ENCODE results near the gene MIS12. TPM values are rescaled to one million over a fixed set of nuclear protein-coding genes. Genes with fewer than 3 reads are reported as not detected.

Gene MIS12
- total and polyA plus RNA-seq, 2 of the 13 experiments (the other 11 are each of a cell fraction or from before 2014, with no cell fraction given), result 13.4 to 28.0 TPM

DNA sequence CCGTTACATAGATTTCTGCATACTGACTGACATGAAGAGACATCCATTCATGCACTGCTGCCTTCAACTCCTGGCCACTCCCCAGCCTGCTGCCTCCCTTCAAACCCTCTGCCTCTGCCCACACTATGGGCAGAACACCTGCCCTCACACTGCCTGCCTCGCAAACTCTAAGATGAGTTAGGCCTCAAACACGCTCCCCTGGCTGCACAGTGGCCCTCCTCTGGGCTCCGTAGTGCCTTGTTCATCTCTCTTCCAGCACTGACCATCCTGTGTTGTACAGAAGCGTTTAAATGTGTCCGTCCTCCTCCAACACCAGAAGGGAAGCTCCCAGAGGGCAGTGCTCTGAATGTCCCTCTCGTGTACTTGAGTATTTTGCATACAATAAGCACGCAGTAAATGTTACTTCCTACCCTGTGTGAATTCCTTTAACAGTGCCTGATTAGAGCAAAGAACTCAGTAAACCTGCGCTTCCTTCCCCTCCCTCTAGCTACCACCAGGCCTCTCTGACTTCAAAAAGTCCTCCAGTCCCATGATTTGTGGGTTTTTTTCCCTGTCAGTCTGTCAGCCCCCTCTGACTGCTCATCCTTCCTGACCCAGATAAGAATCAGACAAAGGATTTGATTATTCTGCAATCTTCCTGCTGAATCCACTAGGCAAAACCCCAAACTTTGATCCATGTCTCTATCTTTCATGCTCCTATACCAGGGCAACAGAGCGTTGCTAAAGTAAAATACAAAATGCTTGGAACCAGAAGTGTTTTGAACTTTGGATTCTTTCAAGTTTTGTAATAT lies 21.5 kb upstream of the MIS12 start (continued):
- peak; percentile 26; the same call in 1 of the 2 replicates for TF ChIP-seq ZFP1 (CRISPR knock-in tag; IDR thresholded peaks at IDR 0.05)
- TF ChIP-seq ZNF329 (CRISPR knock-in tag; IDR thresholded peaks at IDR 0.05; ENCODE audit: low read depth), result no peak
- TF ChIP-seq, protein P1, sequence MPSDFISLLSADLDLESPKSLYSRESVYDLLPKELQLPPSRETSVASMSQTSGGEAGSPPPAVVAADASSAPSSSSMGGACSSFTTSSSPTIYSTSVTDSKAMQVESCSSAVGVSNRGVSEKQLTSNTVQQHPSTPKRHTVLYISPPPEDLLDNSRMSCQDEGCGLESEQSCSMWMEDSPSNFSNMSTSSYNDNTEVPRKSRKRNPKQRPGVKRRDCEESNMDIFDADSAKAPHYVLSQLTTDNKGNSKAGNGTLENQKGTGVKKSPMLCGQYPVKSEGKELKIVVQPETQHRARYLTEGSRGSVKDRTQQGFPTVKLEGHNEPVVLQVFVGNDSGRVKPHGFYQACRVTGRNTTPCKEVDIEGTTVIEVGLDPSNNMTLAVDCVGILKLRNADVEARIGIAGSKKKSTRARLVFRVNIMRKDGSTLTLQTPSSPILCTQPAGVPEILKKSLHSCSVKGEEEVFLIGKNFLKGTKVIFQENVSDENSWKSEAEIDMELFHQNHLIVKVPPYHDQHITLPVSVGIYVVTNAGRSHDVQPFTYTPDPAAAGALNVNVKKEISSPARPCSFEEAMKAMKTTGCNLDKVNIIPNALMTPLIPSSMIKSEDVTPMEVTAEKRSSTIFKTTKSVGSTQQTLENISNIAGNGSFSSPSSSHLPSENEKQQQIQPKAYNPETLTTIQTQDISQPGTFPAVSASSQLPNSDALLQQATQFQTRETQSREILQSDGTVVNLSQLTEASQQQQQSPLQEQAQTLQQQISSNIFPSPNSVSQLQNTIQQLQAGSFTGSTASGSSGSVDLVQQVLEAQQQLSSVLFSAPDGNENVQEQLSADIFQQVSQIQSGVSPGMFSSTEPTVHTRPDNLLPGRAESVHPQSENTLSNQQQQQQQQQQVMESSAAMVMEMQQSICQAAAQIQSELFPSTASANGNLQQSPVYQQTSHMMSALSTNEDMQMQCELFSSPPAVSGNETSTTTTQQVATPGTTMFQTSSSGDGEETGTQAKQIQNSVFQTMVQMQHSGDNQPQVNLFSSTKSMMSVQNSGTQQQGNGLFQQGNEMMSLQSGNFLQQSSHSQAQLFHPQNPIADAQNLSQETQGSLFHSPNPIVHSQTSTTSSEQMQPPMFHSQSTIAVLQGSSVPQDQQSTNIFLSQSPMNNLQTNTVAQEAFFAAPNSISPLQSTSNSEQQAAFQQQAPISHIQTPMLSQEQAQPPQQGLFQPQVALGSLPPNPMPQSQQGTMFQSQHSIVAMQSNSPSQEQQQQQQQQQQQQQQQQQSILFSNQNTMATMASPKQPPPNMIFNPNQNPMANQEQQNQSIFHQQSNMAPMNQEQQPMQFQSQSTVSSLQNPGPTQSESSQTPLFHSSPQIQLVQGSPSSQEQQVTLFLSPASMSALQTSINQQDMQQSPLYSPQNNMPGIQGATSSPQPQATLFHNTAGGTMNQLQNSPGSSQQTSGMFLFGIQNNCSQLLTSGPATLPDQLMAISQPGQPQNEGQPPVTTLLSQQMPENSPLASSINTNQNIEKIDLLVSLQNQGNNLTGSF (CRISPR knock-in tag; IDR thresholded peaks at IDR 0.05), result no peak
- TF ChIP-seq EP300 (IDR thresholded peaks at IDR 0.05; ENCODE audit: low read depth in 2 of 2, low read length in 2 of 2), result peak in 1 of 2 experiments; percentile 35; a peak in 1 of 4 replicates
- 0 out of 2 replicates have a peak, but pooled peaks have one; percentile 8 for TF ChIP-seq EP300 (CRISPR knock-in tag; IDR thresholded peaks at IDR 0.05; ENCODE audit: borderline replicate concordance)
- no peak for TF ChIP-seq POGZ (CRISPR knock-in tag; IDR thresholded peaks at IDR 0.05)
- no peak for TF ChIP-seq ZBED4 (CRISPR knock-in tag; IDR thresholded peaks at IDR 0.05; ENCODE audit: borderline replicate concordance)
- TF ChIP-seq ZBTB39 (CRISPR knock-in tag; IDR thresholded peaks at IDR 0.05), result peak; percentile 62; the same call in 1 of the 2 replicates
- no peak for TF ChIP-seq ZNF678 (CRISPR knock-in tag; IDR thresholded peaks at IDR 0.05)
- TF ChIP-seq HNF4A (CRISPR knock-in tag; IDR thresholded peaks at IDR 0.05), result peak; percentile 71
- TF ChIP-seq NONO (IDR thresholded peaks at IDR 0.05), result no peak
- 0 out of 2 replicates have a peak, but pooled peaks have one; percentile 41 for TF ChIP-seq NONO (CRISPR knock-in tag; conservative IDR thresholded peaks at IDR 0.05)
- TF ChIP-seq, protein P2, sequence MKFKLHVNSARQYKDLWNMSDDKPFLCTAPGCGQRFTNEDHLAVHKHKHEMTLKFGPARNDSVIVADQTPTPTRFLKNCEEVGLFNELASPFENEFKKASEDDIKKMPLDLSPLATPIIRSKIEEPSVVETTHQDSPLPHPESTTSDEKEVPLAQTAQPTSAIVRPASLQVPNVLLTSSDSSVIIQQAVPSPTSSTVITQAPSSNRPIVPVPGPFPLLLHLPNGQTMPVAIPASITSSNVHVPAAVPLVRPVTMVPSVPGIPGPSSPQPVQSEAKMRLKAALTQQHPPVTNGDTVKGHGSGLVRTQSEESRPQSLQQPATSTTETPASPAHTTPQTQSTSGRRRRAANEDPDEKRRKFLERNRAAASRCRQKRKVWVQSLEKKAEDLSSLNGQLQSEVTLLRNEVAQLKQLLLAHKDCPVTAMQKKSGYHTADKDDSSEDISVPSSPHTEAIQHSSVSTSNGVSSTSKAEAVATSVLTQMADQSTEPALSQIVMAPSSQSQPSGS (CRISPR knock-in tag; IDR thresholded peaks at IDR 0.05), result no peak
- peak; percentile 67; the same call in 1 of the 2 replicates for TF ChIP-seq KMT2A (CRISPR knock-in tag; IDR thresholded peaks at IDR 0.05)

Measured in HepG2 (cell line).